Mesodermal cell (in vitro differentiated cells): Measurements from ENCODE around the gene IL32.

Experiments used
- H3K27ac ChIP-seq: 2 replicates; pipeline ENCODE4 v1.7.0; 2013; ENCODE audit warnings: mild to moderate bottlenecking, low read depth, low read length, moderate library complexity; ENCODE audit not compliant: severe bottlenecking
- H3K36me3 ChIP-seq: 2 replicates; pipeline ENCODE4 v1.7.1; 2013; ENCODE audit warnings: mild to moderate bottlenecking, low read length, moderate library complexity; ENCODE audit not compliant: control insufficient read depth, insufficient read depth
- H3K4me1 ChIP-seq: one replicate; pipeline ENCODE4 v1.7.1; 2013; ENCODE audit warnings: mild to moderate bottlenecking, low read length; ENCODE audit not compliant: insufficient read depth, control insufficient read depth, poor library complexity, severe bottlenecking
- H3K4me3 ChIP-seq: 2 replicates; pipeline ENCODE4 v1.7.0; 2013; ENCODE audit warnings: low read length, control low read depth, mild to moderate bottlenecking; ENCODE audit not compliant: insufficient read depth, poor library complexity, severe bottlenecking; ENCODE audit errors: extremely low read depth
- H3K9me3 ChIP-seq: 2 replicates; pipeline ENCODE4 v1.7.1; 2013; ENCODE audit warnings: mild to moderate bottlenecking, low read length, moderate library complexity; ENCODE audit not compliant: control insufficient read depth
- WGBS, 2 experiments: methylation state at CpG; one replicate each; pipeline ENCODE4 v1.1.5; 2013; ENCODE audit warnings: missing lambda C conversion rate in 2 of 2; ENCODE audit not compliant: insufficient coverage in 2 of 2; 5-methylcytosine and 5-hydroxymethylcytosine counted together

Gene IL32

GRCh38 chr16:3086596-3087242 is 21.3 kb downstream of the IL32 start:
- WGBS, 2 experiments, result 75 to 93% methylated on average over 9 to 11 of the region's 14 CpGs

GRCh38 chr16:3087243-3088235 is 22.1 kb downstream of the IL32 start:
- peak overlapping the region; percentile 64 for H3K27ac ChIP-seq
- 78 to 89% methylated on average over 13 to 17 of the region's 18 CpGs for WGBS, 2 experiments
- H3K9me3 ChIP-seq, result no peaks in the 10 kb centered on the region
- peaks cover 8% of the 10 kb centered on the region for H3K4me1 ChIP-seq
- no peak overlapping the region for H3K4me3 ChIP-seq
- H3K36me3 ChIP-seq, result no peaks in the 10 kb centered on the region

More at GRCh38 chr16:3086596-3087242, 21.3 kb downstream of the IL32 start:
- Histone ChIP-seq H3K4me3 (no peak overlapping the region), H3K27ac (peak overlapping the region; percentile 64), H3K36me3 (no peaks in the 10 kb centered on the region), H3K9me3 (no peaks in the 10 kb centered on the region), H3K4me1 (peaks cover 8% of the 10 kb centered on the region)

DNA sequence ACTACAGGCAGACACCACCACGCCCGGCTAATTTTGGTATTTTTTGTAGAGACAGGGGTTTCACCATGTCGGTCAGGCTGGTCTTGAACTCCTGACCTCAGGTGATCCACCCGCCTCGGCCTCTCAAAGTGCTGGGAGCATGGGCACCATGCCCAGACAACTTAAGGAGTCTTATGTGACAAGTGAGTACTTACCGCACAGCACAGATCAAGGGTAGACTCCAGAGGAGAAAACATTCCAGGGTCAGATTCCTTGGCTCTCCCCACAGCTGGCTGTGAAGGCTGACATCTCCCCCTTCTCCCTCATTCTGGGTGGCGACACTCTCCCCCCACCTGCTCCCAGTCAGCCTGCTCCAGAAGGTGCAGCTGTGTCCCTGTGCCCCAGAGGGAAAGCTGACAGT is 23.0 kb downstream of the IL32 start:
- Histone ChIP-seq H3K4me3 (no peak overlapping the region), H3K27ac (no peak overlapping the region), H3K9me3 (no peaks in the 10 kb centered on the region), H3K36me3 (no peaks in the 10 kb centered on the region), H3K4me1 (peaks cover 8% of the 10 kb centered on the region)
- WGBS, 2 experiments, result 94 to 100% methylated on average over 6 of the region's 7 CpGs

DNA sequence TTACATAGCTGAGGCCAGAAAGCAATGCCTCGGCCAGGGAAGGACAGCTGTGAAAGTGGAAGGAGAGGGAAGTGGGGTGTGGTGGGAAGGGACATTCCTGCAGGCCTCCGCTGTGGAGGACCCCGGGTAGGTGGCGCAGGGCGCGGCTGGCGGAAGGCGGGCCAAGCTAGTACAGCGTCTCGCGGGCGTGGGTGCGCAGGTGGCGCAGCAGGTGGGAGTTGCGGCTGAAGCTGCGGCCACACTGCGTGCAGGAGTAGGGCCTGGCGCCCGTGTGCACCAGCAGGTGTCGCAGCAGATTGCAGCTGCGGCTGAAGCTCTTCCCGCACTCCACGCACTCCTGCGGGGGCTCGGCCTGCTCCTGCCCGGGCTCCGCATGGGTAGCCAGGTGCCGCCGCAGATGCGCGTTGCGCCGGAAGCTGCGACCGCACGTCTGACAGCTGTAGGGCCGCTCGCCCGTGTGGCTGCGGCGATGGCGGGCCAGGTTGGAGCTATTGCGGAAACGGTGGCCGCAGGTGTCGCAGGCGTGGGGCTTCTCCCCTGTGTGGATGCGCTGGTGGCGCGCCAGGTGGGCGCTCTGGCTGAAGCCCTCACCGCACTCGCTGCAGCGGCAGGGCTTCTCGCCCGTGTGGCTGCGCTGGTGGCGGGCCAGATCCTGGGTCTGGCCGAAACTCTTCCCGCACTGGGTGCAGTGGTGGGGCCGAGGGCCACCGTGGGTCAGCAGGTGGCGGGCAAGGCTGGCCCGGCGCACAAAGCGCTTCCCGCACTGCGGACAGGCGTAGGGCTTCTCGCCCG is 23.7 kb downstream of the IL32 start:
- no peak overlapping the region for H3K4me3 ChIP-seq
- no peak overlapping the region for H3K27ac ChIP-seq
- WGBS, 2 experiments, result 95 to 96% methylated on average over 67 to 71 of the region's 71 CpGs
- H3K9me3 ChIP-seq, result no peaks in the 10 kb centered on the region
- peaks cover 8% of the 10 kb centered on the region for H3K4me1 ChIP-seq
- no peaks in the 10 kb centered on the region for H3K36me3 ChIP-seq

GRCh38 chr16:3089717-3090592 is 24.5 kb downstream of the IL32 start:
- 96 to 98% methylated on average over 77 to 81 of the region's 81 CpGs for WGBS, 2 experiments
- no peak overlapping the region for H3K27ac ChIP-seq
- H3K9me3 ChIP-seq, result no peaks in the 10 kb centered on the region
- H3K4me1 ChIP-seq, result peaks cover 8% of the 10 kb centered on the region
- H3K36me3 ChIP-seq, result no peaks in the 10 kb centered on the region
- no peak overlapping the region for H3K4me3 ChIP-seq

DNA sequence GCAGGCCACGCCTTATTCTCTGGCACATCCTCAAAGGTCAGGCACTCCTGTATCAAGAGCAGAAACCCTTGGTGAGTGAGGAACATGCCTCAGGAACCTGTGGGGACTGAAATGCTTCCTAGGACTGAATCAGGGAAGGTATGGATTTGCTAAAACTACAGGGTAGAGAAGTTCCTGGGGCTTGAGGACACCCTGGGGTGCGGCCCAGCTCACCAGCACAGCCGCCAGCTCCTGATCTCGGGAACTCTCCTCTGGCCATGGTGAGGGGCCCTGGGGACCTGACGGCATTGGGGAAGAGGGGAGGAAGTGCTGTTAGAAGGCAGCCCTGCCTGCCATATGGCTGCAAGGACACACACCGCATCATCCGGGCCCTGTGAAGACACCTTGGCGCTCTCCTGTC is 26.1 kb downstream of the IL32 start:
- H3K9me3 ChIP-seq, result no peaks in the 10 kb centered on the region
- H3K4me1 ChIP-seq, result peaks cover 8% of the 10 kb centered on the region
- 93 to 96% methylated on average over 7 to 8 of the region's 8 CpGs for WGBS, 2 experiments
- H3K27ac ChIP-seq, result no peak overlapping the region
- H3K36me3 ChIP-seq, result no peaks in the 10 kb centered on the region
- H3K4me3 ChIP-seq, result no peak overlapping the region

GRCh38 chr16:3092501-3092941 is 27.1 kb downstream of the IL32 start:
- WGBS, 2 experiments, result 91 to 97% methylated on average over 19 to 20 of the region's 20 CpGs

DNA sequence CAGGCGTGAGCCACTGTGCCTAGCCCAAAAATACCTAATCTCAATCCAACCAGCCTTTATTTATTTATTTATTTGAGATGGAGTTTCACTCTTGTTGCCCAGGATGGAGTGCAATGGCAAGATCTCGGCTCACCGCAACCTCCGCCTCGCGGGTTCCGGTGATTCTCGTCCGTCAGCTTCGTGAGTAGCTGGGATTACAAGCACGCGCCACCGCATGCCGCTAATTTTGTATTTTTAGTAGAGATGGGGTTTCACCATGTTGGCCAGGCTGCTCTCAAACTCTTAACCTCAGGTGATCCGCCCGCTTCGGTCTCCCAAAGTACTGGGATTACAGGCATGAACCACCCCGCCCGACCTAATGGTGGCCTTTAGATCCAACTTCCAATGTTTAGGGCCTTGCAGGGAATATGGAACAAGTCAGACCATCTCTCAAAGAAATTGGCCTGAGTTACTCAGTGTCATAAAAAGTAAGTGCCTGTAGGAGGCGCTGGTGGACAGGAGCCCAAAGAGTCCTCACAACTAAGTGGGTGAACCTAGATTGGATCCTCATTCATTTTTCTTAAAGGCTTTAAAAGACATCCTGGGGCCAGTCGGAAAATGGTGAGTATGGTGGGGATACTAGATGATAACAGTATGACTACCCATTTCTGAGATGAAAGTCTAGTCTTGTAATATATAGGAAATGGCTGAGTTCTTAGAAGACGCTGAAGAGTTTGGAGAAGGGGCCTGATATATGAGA is 29.0 kb downstream of the IL32 start:
- Histone ChIP-seq H3K4me1 (peaks cover 5% of the 10 kb centered on the region), H3K4me3 (no peak overlapping the region), H3K36me3 (no peaks in the 10 kb centered on the region), H3K27ac (no peak overlapping the region), H3K9me3 (no peaks in the 10 kb centered on the region)
- 87 to 93% methylated on average over 15 to 22 of the region's 22 CpGs for WGBS, 2 experiments

More at GRCh38 chr16:3092501-3092941, 27.1 kb downstream of the IL32 start:
- no peaks in the 10 kb centered on the region for H3K9me3 ChIP-seq
- no peak overlapping the region for H3K4me3 ChIP-seq
- H3K36me3 ChIP-seq, result no peaks in the 10 kb centered on the region
- peaks cover 3% of the 10 kb centered on the region for H3K4me1 ChIP-seq
- H3K27ac ChIP-seq, result no peak overlapping the region

GRCh38 chr16:3095869-3096268 is 30.4 kb downstream of the IL32 start:
- H3K4me3 ChIP-seq, result no peak overlapping the region
- peaks cover 5% of the 10 kb centered on the region for H3K4me1 ChIP-seq
- WGBS, 2 experiments, result 80% methylated on average over 2 of the region's 4 CpGs; no CpG with 5 or more reads in 1 of the 2 experiments
- no peaks in the 10 kb centered on the region for H3K9me3 ChIP-seq
- H3K36me3 ChIP-seq, result no peaks in the 10 kb centered on the region
- no peak overlapping the region for H3K27ac ChIP-seq
